ENCODE measurements around the gene PCA3. TPM values are rescaled to one million over a fixed set of nuclear protein-coding genes. Genes with fewer than 3 reads are reported as not detected.

Gene PCA3
- polyA plus RNA-seq, 1 donor from 2014 or later: 0.16 TPM

- H3K27ac ChIP-seq (ENCODE audit: low read length): no peak overlapping the region
- H3F3A ChIP-seq (ENCODE audit: insufficient read depth, low read length, poor library complexity, severe bottlenecking): no peaks in the 10 kb centered on the region
- no peak overlapping the region for H3K4me2 ChIP-seq (ENCODE audit: low read length)
- no peak overlapping the region for H3K9ac ChIP-seq (ENCODE audit: low read length)
- no peaks in the 10 kb centered on the region for H3K79me2 ChIP-seq (replicated peaks; ENCODE audit: insufficient read depth, low read length)
- no peaks in the 10 kb centered on the region for H3K9me3 ChIP-seq (ENCODE audit: low read length)
- no peak overlapping the region for H2AFZ ChIP-seq (ENCODE audit: low read depth, low read length)
- no peaks in the 10 kb centered on the region for H3K27me3 ChIP-seq (ENCODE audit: insufficient read depth, low read depth, low read length)
- no peak overlapping the region for H3K4me3 ChIP-seq (ENCODE audit: low read length)
- H3K36me3 ChIP-seq (ENCODE audit: insufficient read depth, low read length): no peaks in the 10 kb centered on the region
- H4K20me1 ChIP-seq (ENCODE audit: insufficient read depth): no peaks in the 10 kb centered on the region
- no peaks in the 10 kb centered on the region for H3K9me2 ChIP-seq (ENCODE audit: insufficient read depth, low read length)
- no peak for TF ChIP-seq TAF1 (IDR thresholded peaks at IDR 0.05; ENCODE audit: low read depth)
- TF ChIP-seq MXI1 (conservative IDR thresholded peaks at IDR 0.05; ENCODE audit: poor library complexity, severe bottlenecking): no peak
- no peak for TF ChIP-seq CTCF (IDR thresholded peaks at IDR 0.05; ENCODE audit: poor library complexity, severe bottlenecking)
- TF ChIP-seq, protein P1, sequence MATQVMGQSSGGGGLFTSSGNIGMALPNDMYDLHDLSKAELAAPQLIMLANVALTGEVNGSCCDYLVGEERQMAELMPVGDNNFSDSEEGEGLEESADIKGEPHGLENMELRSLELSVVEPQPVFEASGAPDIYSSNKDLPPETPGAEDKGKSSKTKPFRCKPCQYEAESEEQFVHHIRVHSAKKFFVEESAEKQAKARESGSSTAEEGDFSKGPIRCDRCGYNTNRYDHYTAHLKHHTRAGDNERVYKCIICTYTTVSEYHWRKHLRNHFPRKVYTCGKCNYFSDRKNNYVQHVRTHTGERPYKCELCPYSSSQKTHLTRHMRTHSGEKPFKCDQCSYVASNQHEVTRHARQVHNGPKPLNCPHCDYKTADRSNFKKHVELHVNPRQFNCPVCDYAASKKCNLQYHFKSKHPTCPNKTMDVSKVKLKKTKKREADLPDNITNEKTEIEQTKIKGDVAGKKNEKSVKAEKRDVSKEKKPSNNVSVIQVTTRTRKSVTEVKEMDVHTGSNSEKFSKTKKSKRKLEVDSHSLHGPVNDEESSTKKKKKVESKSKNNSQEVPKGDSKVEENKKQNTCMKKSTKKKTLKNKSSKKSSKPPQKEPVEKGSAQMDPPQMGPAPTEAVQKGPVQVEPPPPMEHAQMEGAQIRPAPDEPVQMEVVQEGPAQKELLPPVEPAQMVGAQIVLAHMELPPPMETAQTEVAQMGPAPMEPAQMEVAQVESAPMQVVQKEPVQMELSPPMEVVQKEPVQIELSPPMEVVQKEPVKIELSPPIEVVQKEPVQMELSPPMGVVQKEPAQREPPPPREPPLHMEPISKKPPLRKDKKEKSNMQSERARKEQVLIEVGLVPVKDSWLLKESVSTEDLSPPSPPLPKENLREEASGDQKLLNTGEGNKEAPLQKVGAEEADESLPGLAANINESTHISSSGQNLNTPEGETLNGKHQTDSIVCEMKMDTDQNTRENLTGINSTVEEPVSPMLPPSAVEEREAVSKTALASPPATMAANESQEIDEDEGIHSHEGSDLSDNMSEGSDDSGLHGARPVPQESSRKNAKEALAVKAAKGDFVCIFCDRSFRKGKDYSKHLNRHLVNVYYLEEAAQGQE (IDR thresholded peaks at IDR 0.05; ENCODE audit: borderline replicate concordance): no peak
- TF ChIP-seq EZH2 (IDR thresholded peaks at IDR 0.05; ENCODE audit: borderline replicate concordance, insufficient read depth, low read length, poor library complexity, severe bottlenecking): no peak
- no peak for TF ChIP-seq RAD21 (conservative IDR thresholded peaks at IDR 0.05)
- no peak for TF ChIP-seq EP300 (conservative IDR thresholded peaks at IDR 0.05; ENCODE audit: poor library complexity, severe bottlenecking)
- TF ChIP-seq POLR2AphosphoS5 (IDR thresholded peaks at IDR 0.05): no peak
- no peak for TF ChIP-seq SMC3 (conservative IDR thresholded peaks at IDR 0.05; ENCODE audit: poor library complexity)
Measured at GRCh38 chr9:76756941-76757673, 7.1 kb upstream of the PCA3 start.

GRCh38 chr9:76758476-76758875, 5.8 kb upstream of the PCA3 start:
- H3K4me3 ChIP-seq (ENCODE audit: low read length): no peak overlapping the region
- no peaks in the 10 kb centered on the region for H3K79me2 ChIP-seq (replicated peaks; ENCODE audit: insufficient read depth, low read length)
- H3K9ac ChIP-seq (ENCODE audit: low read length): no peak overlapping the region
- H3F3A ChIP-seq (ENCODE audit: insufficient read depth, low read length, poor library complexity, severe bottlenecking): no peaks in the 10 kb centered on the region
- H3K4me2 ChIP-seq (ENCODE audit: low read length): no peak overlapping the region
- TF ChIP-seq TAF1 (IDR thresholded peaks at IDR 0.05; ENCODE audit: low read depth) (no peak), SMC3 (conservative IDR thresholded peaks at IDR 0.05; ENCODE audit: poor library complexity) (no peak), CTCF (IDR thresholded peaks at IDR 0.05; ENCODE audit: poor library complexity, severe bottlenecking) (no peak), EZH2 (IDR thresholded peaks at IDR 0.05; ENCODE audit: borderline replicate concordance, insufficient read depth, low read length, poor library complexity, severe bottlenecking) (no peak), EP300 (conservative IDR thresholded peaks at IDR 0.05; ENCODE audit: poor library complexity, severe bottlenecking) (no peak), MXI1 (conservative IDR thresholded peaks at IDR 0.05; ENCODE audit: poor library complexity, severe bottlenecking) (no peak), RAD21 (conservative IDR thresholded peaks at IDR 0.05) (no peak), POLR2AphosphoS5 (IDR thresholded peaks at IDR 0.05) (no peak)
- TF ChIP-seq, protein P1 (IDR thresholded peaks at IDR 0.05; ENCODE audit: borderline replicate concordance): no peak
- no peaks in the 10 kb centered on the region for H3K9me3 ChIP-seq (ENCODE audit: low read length)
- no peaks in the 10 kb centered on the region for H3K36me3 ChIP-seq (ENCODE audit: insufficient read depth, low read length)
- no peak overlapping the region for H3K27ac ChIP-seq (ENCODE audit: low read length)
- no peaks in the 10 kb centered on the region for H3K27me3 ChIP-seq (ENCODE audit: insufficient read depth, low read depth, low read length)
- no peak overlapping the region for H2AFZ ChIP-seq (ENCODE audit: low read depth, low read length)
- no peaks in the 10 kb centered on the region for H3K9me2 ChIP-seq (ENCODE audit: insufficient read depth, low read length)
- H4K20me1 ChIP-seq (ENCODE audit: insufficient read depth): no peaks in the 10 kb centered on the region
